Subcutaneous abdominal adipose tissue (tissue), 5 donors: ENCODE data around the gene NISCH.
A peak's percentile ranks its signal among the peaks of the same experiment; 100 is the strongest.

Source experiments
- H3K27ac ChIP-seq: one replicate; pipeline ENCODE4 v1.7.0; 2013; ENCODE audit warnings: low read depth, mild to moderate bottlenecking, inconsistent platforms, low read length, moderate library complexity
- H3K27me3 ChIP-seq, 5 donors: one replicate each; pipeline ENCODE4 v1.7.0; 2013; ENCODE audit warnings: low read length in 5 of 5, inconsistent platforms in 1 of 5; ENCODE audit not compliant: control insufficient read depth in 5 of 5, insufficient read depth in 4 of 5
- H3K36me3 ChIP-seq, 5 donors: one replicate each; pipeline ENCODE4 v1.7.0; 2013; ENCODE audit warnings: low read length in 5 of 5; ENCODE audit not compliant: control insufficient read depth in 5 of 5, insufficient read depth in 5 of 5
- H3K4me1 ChIP-seq, 5 donors: one replicate each; pipeline ENCODE4 v1.7.0; 2013; ENCODE audit warnings: low read length in 5 of 5, mild to moderate bottlenecking in 3 of 5, moderate library complexity in 1 of 5; ENCODE audit not compliant: control insufficient read depth in 5 of 5, insufficient read depth in 5 of 5
- H3K4me3 ChIP-seq, 5 donors: one replicate each; pipeline ENCODE4 v1.7.0; 2013; ENCODE audit warnings: low read length in 5 of 5, low read depth in 1 of 5
- H3K9ac ChIP-seq, 5 donors: one replicate each; pipeline ENCODE4 v1.7.0; 2013; ENCODE audit warnings: low read length in 5 of 5, mild to moderate bottlenecking in 4 of 5, moderate library complexity in 3 of 5
- H3K9me3 ChIP-seq, 5 donors: one replicate each; pipeline ENCODE4 v1.7.0; 2013; ENCODE audit warnings: low read length in 5 of 5; ENCODE audit not compliant: control insufficient read depth in 5 of 5
- donor health status: healthy.
- donor health status: healthy.
- donor health status: healthy.
- donor health status: healthy.
- donor health status: healthy.

Gene NISCH

DNA sequence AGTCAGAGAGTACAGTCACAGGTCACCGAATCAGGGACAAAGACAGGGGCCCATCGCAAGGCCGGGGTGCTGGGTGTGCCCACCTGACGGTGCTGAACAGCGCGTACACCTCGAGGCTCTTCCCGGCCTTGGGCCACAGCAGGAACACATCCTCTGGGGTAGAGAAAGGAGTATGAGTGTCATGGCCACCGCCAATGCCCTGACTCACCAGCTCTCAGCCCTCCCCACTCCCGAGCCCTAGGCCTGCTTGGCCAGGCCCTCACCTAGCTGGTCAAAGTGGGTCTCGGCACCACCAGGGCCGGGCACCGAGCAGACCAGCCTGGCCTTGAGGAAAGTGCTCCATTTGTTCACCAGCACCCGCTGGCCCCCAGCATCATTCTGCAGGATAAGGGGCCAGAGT, 14.7 kb upstream of the NISCH start:
- peak overlapping the region in 2 of 5 donors; percentile 19 to 28 for H3K9ac ChIP-seq
- H3K27ac ChIP-seq, result peak overlapping the region; percentile 42
- H3K27me3 ChIP-seq, result no peaks in the 10 kb centered on the region
- H3K9me3 ChIP-seq, result no peaks in the 10 kb centered on the region
- peaks cover 22 to 100% (median 97%) of the 10 kb centered on the region in 5 donors for H3K4me1 ChIP-seq
- H3K4me3 ChIP-seq, result peak overlapping the region in 3 of 5 donors; percentile 19 to 91 (median 22)
- peaks cover 0 to 65% (median 51%) of the 10 kb centered on the region in 5 donors for H3K36me3 ChIP-seq

GRCh38 chr3:52441091-52441771, 14.2 kb upstream of the NISCH start:
- H3K9me3 ChIP-seq, result no peaks in the 10 kb centered on the region
- peak overlapping the region in 2 of 5 donors; percentile 19 to 90 for H3K9ac ChIP-seq
- H3K27me3 ChIP-seq, result no peaks in the 10 kb centered on the region
- H3K27ac ChIP-seq, result peak overlapping the region; percentile 42
- H3K36me3 ChIP-seq, result peaks cover 0 to 61% (median 50%) of the 10 kb centered on the region in 5 donors
- H3K4me1 ChIP-seq, result peaks cover 17 to 97% (median 94%) of the 10 kb centered on the region in 5 donors
- peak overlapping the region in 2 of 5 donors; percentile 19 to 91 for H3K4me3 ChIP-seq

GRCh38 chr3:52441772-52442332, 13.6 kb upstream of the NISCH start:
- Histone ChIP-seq H3K4me3 (peak overlapping the region in 3 of 5 donors; percentile 76 to 91 (median 80)), H3K27ac (peak overlapping the region; percentile 42), H3K36me3 (peaks cover 0 to 60% (median 47%) of the 10 kb centered on the region in 5 donors), H3K27me3 (no peaks in the 10 kb centered on the region), H3K4me1 (peaks cover 14 to 97% (median 94%) of the 10 kb centered on the region in 5 donors), H3K9me3 (no peaks in the 10 kb centered on the region), H3K9ac (peak overlapping the region in 2 of 5 donors; percentile 70 to 90)

DNA sequence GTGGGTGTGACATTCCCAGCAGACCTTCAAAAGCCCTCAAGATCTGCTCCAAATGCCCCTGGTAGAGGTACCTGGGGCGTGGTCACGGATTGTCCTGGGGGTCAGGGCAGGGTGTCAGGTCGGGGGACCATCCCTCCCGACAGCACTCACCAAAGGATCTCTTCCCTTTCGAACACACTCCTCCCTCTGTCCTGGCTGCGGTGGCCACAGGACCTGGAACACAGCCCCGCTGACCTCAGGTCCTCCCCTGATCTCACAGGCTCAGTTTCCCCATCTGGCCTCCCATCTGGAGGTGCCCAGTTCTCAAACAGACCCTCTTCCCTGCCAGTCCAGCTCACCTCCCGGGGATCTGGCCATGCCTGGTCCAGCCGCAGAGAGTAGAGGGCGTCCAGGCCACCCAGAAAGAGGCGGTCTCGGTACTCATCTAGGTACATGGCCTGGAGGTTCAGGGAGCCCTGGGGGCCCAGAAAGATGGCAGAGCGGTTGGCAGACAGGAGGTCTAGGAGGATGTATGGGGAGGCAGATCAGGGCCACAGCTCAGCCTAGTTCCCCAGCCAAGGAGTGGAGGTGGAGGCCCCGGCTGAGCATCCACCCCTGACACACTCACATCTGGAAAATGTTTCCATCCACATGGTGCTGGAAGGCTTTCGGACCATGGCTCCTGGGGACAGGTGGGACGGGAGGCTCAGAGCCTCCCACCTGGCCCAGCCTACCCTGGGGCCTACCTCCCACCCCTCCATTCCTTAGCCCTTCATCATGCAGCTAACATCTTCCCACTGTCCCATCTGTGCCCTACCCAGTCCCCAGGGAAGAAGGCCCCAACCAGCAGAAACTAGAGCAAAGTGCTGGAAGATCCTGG, 12.8 kb upstream of the NISCH start:
- Histone ChIP-seq H3K9me3 (no peaks in the 10 kb centered on the region), H3K4me1 (peaks cover 12 to 91% (median 87%) of the 10 kb centered on the region in 5 donors), H3K4me3 (peak overlapping the region; percentile 76 to 91 (median 84)), H3K27ac (peak overlapping the region; percentile 42), H3K27me3 (no peaks in the 10 kb centered on the region), H3K9ac (peak overlapping the region; percentile 56 to 90 (median 71)), H3K36me3 (peaks cover 0 to 52% (median 44%) of the 10 kb centered on the region in 5 donors)

DNA sequence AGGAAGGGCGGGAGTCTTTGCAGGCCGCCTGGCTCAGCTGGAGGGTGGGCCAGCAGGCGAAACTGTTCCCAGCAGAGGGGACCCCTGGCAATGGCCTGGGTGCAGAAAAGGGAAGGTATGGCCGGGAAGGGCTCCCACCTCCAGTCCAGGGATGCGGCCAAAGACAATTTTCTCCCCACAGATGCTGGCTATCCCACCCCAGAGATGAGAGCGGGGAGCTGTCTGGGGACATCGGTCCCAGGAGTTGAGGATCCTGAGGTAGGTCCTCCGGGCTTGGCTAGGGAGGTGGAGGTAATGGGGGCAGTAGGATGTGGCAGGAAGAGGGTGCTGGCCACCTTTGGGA, 12.2 kb upstream of the NISCH start:
- Histone ChIP-seq H3K36me3 (peaks cover 0 to 46% (median 38%) of the 10 kb centered on the region in 5 donors), H3K27me3 (no peaks in the 10 kb centered on the region), H3K27ac (peak overlapping the region; percentile 42), H3K4me1 (peaks cover 11 to 85% (median 81%) of the 10 kb centered on the region in 5 donors), H3K9ac (peak overlapping the region; percentile 68 to 90 (median 71)), H3K4me3 (peak overlapping the region; percentile 76 to 91 (median 84)), H3K9me3 (no peaks in the 10 kb centered on the region)

DNA sequence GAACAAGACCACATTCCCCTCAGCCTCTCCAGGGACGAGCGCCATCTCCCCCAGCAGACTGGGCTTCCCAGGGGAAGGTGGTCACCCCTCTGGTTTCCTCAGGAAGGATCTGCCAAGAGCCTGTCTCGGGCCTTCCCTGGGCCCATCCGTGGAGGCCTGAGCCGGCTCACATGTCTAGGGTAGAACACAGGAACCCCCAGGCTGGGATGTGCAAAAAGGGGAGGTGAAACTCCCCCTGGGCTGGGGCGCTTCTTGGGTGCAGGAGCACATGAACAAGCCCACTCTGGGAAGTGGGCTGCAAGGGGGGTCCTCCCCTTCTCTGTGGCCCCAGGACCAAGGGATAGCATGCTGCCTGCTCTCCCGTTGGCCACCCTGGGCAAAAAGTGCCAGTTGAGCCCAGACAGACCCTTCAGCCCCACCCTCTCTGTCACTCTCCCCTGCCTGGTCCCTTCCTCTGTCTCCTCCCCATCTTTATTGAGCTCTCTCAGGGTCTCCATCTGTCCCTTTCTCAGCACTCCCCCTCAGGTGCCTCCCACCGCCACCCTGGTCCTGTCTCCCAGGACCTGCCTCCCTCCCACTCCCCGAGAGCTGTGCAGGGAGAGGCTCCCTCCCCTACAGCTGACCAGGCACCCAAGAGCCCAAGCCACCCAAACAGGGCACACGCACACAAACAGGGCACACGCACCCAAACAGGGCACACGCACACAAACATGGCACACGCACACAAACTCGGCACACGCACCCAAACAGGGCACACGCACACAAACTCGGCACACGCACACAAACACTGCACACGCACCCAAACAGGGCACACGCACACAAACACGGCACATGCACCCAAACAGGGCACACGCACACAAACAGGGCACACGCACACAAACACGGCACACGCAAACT, 11.4 kb upstream of the NISCH start:
- Histone ChIP-seq H3K4me1 (peaks cover 11 to 77% (median 73%) of the 10 kb centered on the region in 5 donors), H3K9ac (peak overlapping the region; percentile 32 to 90 (median 71)), H3K4me3 (peak overlapping the region; percentile 76 to 91 (median 84)), H3K27ac (peak overlapping the region; percentile 42), H3K9me3 (no peaks in the 10 kb centered on the region), H3K36me3 (peaks cover 0 to 38% (median 30%) of the 10 kb centered on the region in 5 donors), H3K27me3 (no peaks in the 10 kb centered on the region)

DNA sequence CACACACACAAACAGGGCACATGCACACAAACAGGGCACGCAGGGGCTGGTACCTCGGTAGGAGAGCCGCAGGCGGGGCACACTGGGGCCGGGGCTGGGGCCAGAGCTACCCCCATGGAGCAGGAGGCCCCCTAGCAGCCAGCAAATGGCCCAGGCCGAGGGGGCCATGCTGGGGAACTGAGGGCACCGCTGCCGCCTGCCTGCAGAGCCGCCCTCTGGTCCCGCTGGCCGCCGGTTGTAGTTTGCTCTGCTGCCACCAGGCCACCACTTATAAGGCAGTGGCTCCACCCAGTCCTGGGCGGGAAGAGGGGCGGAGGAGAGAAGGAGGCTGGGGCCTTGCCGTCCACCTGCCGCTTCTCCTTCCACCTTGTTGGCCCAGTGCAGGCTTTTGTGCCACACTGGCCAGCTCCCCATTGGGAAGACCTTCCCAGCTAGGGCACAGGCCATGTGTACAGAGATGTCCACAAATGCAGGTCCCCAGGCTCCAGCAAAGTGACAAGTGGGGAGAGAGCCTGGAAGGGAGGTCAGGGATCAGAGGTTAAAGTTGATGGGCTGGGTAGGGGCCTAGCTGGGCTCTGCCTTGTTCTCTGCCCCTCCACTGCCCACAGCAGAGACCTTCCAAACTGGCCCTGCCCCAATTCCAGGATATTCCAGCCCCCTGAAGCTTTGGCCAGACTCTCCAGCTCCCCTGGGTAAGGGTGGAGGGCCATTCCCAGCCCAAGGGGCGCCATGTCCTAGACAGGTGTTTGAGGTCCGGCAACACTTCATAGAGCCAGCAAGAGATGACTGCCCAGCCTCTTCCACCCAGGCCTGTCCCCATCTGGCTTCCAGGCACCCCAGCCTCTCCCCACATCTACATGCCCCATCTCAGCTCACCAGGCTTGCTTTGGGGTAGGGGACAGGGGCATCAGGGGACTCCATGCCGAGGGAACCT, 10.3 kb upstream of the NISCH start, which contains the start of gene SEMA3G:
SEMA3G (minus strand) TSS at position 244 of the 934 bp plus-strand sequence; CDS start at position 168, 76 bp downstream.
- Histone ChIP-seq H3K27ac (peak within 1 kb of the TSS; percentile 42), H3K9ac (peak within 1 kb of the TSS; percentile 32 to 90 (median 71)), H3K4me3 (peak within 1 kb of the TSS; percentile 76 to 91 (median 84)), H3K36me3 (peaks cover 0 to 27% (median 19%) of the 10 kb centered on the region in 5 donors), H3K27me3 (no peaks in the 10 kb centered on the region), H3K4me1 (peaks cover 11 to 66% (median 62%) of the 10 kb centered on the region in 5 donors), H3K9me3 (no peaks in the 10 kb centered on the region)

DNA sequence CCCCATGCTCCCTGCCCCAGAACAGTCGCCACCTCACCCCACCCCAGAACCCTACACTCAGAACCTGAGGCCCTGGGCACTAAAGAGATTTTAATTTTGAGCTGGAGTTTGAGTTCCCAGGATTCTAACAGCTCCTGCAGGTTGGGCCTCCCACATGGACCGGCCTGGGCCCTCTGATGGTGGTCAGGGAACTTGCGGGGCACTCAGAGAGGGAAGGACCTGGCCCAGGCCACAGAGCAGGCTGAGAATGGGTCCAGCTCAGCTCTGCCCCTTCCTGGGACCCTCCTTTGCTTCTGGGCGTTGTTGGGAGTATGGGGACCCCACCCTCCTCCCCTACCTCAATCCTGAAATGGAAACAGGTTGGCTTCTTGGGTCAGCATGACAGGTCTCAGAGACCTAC, 9.4 kb upstream of the NISCH start:
- H3K4me3 ChIP-seq, result no peak overlapping the region
- peak overlapping the region in 2 of 5 donors; percentile 11 to 41 for H3K9ac ChIP-seq
- H3K27me3 ChIP-seq, result no peaks in the 10 kb centered on the region
- peaks cover 0 to 18% (median 10%) of the 10 kb centered on the region in 5 donors for H3K36me3 ChIP-seq
- H3K27ac ChIP-seq, result no peak overlapping the region
- H3K4me1 ChIP-seq, result peaks cover 9 to 57% (median 53%) of the 10 kb centered on the region in 5 donors
- H3K9me3 ChIP-seq, result no peaks in the 10 kb centered on the region
